SU-DHL-6 (cell line): ENCODE results near the gene ST6GALNAC6.

Source experiments
- H2AFZ ChIP-seq: fragments of 200-600 bp; sonication (generic); 2 replicates; pipeline ENCODE4 v1.6.1; 2014; ENCODE audit warnings: low read depth, mild to moderate bottlenecking, moderate library complexity, mixed read lengths, antibody characterized with exemption, low read length; ENCODE audit not compliant: severe bottlenecking
- H3F3A ChIP-seq: fragments of 200-600 bp; shearing (Covaris generic); 2 replicates; pipeline ENCODE4 v1.6.0; 2016; ENCODE audit warnings: antibody characterized with exemption, mild to moderate bottlenecking; ENCODE audit not compliant: insufficient read depth
- H3K27ac ChIP-seq: fragments of 200-600 bp; sonication (generic); 2 replicates; pipeline ENCODE4 v1.5.1; 2016; ENCODE audit warnings: low read depth, mild to moderate bottlenecking, low read length, moderate library complexity, mixed read lengths
- H3K27me3 ChIP-seq: fragments of 200-600 bp; sonication (generic), shearing (Covaris generic); 2 replicates; pipeline ENCODE4 v1.6.0; 2014; ENCODE audit warnings: mild to moderate bottlenecking, low read length
- H3K36me3 ChIP-seq: fragments of 200-600 bp; sonication (generic); 2 replicates; pipeline ENCODE4 v1.6.1; 2014; ENCODE audit warnings: mild to moderate bottlenecking, low read length, mixed read lengths
- H3K4me2 ChIP-seq: fragments of 300-600, 200-600 bp; shearing (Covaris generic), sonication (generic); 2 replicates; pipeline ENCODE4 v1.6.0; 2014; ENCODE audit warnings: low read length, low read depth, mild to moderate bottlenecking; ENCODE audit not compliant: poor library complexity, severe bottlenecking
- H3K4me3 ChIP-seq: fragments of 200-600 bp; sonication (generic); 2 replicates; pipeline ENCODE4 v1.5.1; 2014; ENCODE audit warnings: antibody characterized with exemption, low read length, mild to moderate bottlenecking, mixed read lengths; ENCODE audit not compliant: insufficient read depth, poor library complexity, severe bottlenecking
- H3K79me2 ChIP-seq: fragments of 200-600 bp; sonication (generic); 2 replicates; pipeline ENCODE4 v1.6.1; 2014; ENCODE audit warnings: mild to moderate bottlenecking, low read length, moderate library complexity; ENCODE audit not compliant: insufficient read depth
- H3K9ac ChIP-seq: fragments of 200-600 bp; sonication (generic); 2 replicates; pipeline ENCODE4 v1.7.0; 2014; ENCODE audit warnings: mild to moderate bottlenecking, low read length
- H3K9me2 ChIP-seq: fragments of 200-600 bp; sonication (generic); replicated peaks from 2 replicates; pipeline ENCODE4 v1.6.1; 2014; ENCODE audit warnings: low read length; ENCODE audit not compliant: insufficient read depth
- H3K9me3 ChIP-seq: fragments of 200-600 bp; sonication (generic); 2 replicates; pipeline ENCODE4 v1.6.1; 2014; ENCODE audit warnings: low read length, mixed read lengths; ENCODE audit not compliant: insufficient read depth
- H4K20me1 ChIP-seq: fragments of 200-600 bp; sonication (generic); 2 replicates; pipeline ENCODE4 v1.6.1; 2014; ENCODE audit warnings: low read depth, mild to moderate bottlenecking, antibody characterized with exemption, low read length, moderate library complexity, mixed read lengths
- CTCF ChIP-seq: fragments of 200-600 bp; sonication (generic); IDR thresholded peaks from one replicate; pipeline ENCODE4 v1.5.1; 2017; ENCODE audit warnings: antibody characterized with exemption, mild to moderate bottlenecking, low read length, moderate library complexity; ENCODE audit not compliant: insufficient read depth, poor library complexity, severe bottlenecking
- EZH2phosphoT487 ChIP-seq: fragments of 200-600 bp; sonication (generic), shearing (Covaris generic); conservative IDR thresholded peaks from 2 replicates; pipeline ENCODE4 v1.6.1; 2018; ENCODE audit warnings: mild to moderate bottlenecking, antibody characterized with exemption, low read length, moderate library complexity, mixed read lengths

ST6GALNAC6 gene

DNA sequence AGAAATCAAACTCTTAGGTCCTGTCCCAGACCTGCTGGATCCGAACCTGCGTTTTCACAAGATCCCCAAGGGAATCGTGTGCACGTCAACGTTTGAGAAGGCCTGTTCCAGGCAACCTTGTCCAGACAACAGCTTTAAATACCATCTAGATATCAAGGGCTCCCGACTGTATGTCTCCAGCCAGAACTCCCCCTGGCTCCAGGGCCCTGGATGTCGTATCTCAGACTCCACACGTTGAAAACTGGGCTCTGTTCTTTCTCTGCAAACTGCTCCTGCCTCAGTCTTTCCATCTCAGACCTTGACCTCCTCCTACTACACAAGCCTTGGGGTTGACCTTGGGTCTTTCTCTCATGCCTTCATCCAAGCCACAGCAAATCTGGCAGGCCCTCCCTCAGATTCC lies 39.1 kb downstream of the ST6GALNAC6 start:
- Histone ChIP-seq H3K27ac (no peak overlapping the region), H3K9me2 (no peaks in the 10 kb centered on the region), H3K9ac (no peak overlapping the region), H3K79me2 (no peaks in the 10 kb centered on the region), H3K4me2 (no peak overlapping the region), H2AFZ (no peak overlapping the region), H4K20me1 (no peaks in the 10 kb centered on the region), H3F3A (no peaks in the 10 kb centered on the region), H3K36me3 (no peaks in the 10 kb centered on the region), H3K27me3 (no peaks in the 10 kb centered on the region), H3K9me3 (no peaks in the 10 kb centered on the region), H3K4me3 (no peak overlapping the region)
- TF ChIP-seq EZH2phosphoT487, result no peak
- no peak for TF ChIP-seq CTCF

DNA sequence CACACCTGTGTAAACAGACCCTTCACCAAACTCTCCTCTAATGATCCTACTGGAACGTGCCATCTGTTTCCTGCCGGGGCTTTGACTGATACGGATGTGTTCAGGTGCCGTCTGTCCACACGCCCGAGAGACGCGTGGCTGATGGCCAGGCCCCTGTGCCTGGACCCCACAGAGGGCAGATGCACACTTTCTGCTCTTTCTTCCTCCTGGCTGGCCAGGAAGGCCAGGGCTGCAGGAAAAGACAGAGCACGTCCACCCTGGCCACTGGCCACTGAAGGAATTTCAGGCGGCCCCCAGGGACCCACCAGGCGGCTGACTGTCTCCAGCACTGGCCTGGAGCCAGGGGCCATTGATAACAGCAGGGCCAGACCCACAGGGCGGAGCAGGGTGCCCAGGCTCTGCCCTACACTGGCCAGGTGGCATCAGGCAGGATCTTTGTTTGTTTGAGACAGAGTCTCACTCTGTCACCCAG lies 41.3 kb downstream of the ST6GALNAC6 start:
- H3K4me2 ChIP-seq, result no peak overlapping the region
- no peaks in the 10 kb centered on the region for H4K20me1 ChIP-seq
- H3F3A ChIP-seq, result no peaks in the 10 kb centered on the region
- H2AFZ ChIP-seq, result no peak overlapping the region
- H3K36me3 ChIP-seq, result no peaks in the 10 kb centered on the region
- no peaks in the 10 kb centered on the region for H3K9me3 ChIP-seq
- no peak overlapping the region for H3K4me3 ChIP-seq
- H3K9ac ChIP-seq, result no peak overlapping the region
- no peak overlapping the region for H3K27ac ChIP-seq
- H3K79me2 ChIP-seq, result no peaks in the 10 kb centered on the region
- no peaks in the 10 kb centered on the region for H3K27me3 ChIP-seq
- TF ChIP-seq CTCF (no peak), EZH2phosphoT487 (no peak)
- no peaks in the 10 kb centered on the region for H3K9me2 ChIP-seq

DNA sequence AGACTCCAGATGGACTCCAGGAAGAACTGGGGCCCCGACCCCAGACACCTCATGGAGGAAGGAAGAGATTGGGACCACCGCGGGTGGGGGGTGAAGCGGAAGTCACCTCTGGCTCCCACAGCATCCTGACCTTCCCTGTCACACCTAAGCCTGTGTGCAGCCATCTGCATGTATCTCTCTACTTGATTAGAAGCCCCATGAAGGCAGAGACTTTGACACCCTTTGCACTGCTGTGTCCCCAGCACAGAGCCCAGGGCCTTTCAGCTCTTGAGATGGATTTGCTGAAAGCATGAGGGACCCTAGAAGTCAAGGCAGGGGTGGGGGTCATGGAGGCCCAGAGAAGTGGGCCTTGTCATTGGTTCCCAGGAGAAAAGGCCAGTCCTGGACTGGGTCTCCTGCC lies 42.1 kb downstream of the ST6GALNAC6 start:
- H3K36me3 ChIP-seq, result no peaks in the 10 kb centered on the region
- H3K9me3 ChIP-seq, result no peaks in the 10 kb centered on the region
- no peak overlapping the region for H3K4me2 ChIP-seq
- no peaks in the 10 kb centered on the region for H3K79me2 ChIP-seq
- TF ChIP-seq EZH2phosphoT487, result no peak
- TF ChIP-seq CTCF, result no peak
- no peaks in the 10 kb centered on the region for H3K9me2 ChIP-seq
- H3K27me3 ChIP-seq, result no peaks in the 10 kb centered on the region
- H3K9ac ChIP-seq, result no peak overlapping the region
- no peak overlapping the region for H2AFZ ChIP-seq
- H4K20me1 ChIP-seq, result no peaks in the 10 kb centered on the region
- no peaks in the 10 kb centered on the region for H3F3A ChIP-seq
- no peak overlapping the region for H3K27ac ChIP-seq
- no peak overlapping the region for H3K4me3 ChIP-seq
